Measurements from ENCODE around the gene SMIM43.
"Not testable (repeated sequence)": the region's sequence is repeated elsewhere in the genome, so short reads cannot be mapped to it uniquely, and the experiment has no call there.

Gene SMIM43

DNA sequence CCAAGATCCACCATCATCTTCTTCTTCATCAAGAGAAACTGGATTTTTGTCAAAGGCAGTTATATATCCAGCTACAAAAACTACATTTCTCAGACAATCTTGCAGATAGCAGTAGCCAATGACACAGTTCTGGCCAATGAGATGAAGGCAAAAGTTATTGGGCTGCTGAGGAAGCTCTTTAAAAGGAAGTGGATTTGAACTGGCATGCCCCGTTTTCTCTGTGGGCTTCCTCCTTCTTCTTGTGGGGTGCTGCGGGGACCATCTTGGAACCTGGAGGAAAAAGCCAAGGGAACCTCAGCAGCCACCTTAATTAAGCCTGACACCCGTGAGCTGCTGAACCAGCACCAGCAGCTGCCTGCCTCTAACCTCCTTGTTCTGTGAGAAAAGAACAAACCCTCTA lies 4.8 kb downstream of the SMIM43 start:
- Histone ChIP-seq H3K27me3 (replicated peaks; ENCODE audit: control insufficient read depth, insufficient read depth, low read length) (peaks cover 7% of the 10 kb centered on the region), H3K4me1 (ENCODE audit: control insufficient read depth, insufficient read depth, low read length) (peaks cover 13% of the 10 kb centered on the region), H3K4me3 (ENCODE audit: low read length) (no peak overlapping the region), H3K9ac (ENCODE audit: low read length) (no peak overlapping the region), H3K36me3 (ENCODE audit: control insufficient read depth, insufficient read depth, low read length, severe bottlenecking) (no peaks in the 10 kb centered on the region), H3K9me3 (ENCODE audit: control insufficient read depth, low read length) (no peaks in the 10 kb centered on the region)
- DNase-seq (ENCODE audit: low read depth): no peak

DNA sequence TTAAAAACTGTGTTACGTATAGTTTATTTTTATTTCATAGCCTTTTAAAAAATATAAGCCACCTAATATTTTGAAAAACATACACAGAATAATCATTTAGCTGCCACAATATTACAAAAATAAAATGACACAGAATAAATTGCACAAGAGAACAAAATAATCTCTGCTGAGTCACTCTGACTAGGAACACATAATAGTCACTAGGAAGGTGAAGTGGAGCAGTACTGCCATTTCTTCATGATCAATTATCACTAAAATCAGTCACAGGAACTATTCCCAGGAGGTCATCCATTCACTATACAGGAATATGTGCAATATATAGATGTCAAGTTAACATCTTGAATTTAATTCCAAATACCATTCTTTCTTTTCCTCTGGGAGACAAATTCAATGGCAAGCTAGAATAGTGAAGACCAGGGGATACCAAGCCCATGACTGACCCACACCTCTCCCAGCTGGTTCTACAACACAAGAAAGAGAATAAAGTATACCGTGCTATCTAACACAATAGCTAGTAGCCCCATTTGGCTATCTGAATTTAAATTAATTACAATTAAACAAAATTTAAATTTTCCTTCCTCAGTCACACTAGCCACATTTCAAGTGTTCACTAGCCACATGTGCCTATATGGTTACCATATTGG lies 5.9 kb downstream of the SMIM43 start:
- Histone ChIP-seq H3K9me3 (ENCODE audit: control insufficient read depth, low read length) (no peaks in the 10 kb centered on the region), H3K36me3 (ENCODE audit: control insufficient read depth, insufficient read depth, low read length, severe bottlenecking) (no peaks in the 10 kb centered on the region), H3K4me3 (ENCODE audit: low read length) (peak overlapping the region; percentile 16), H3K9ac (ENCODE audit: low read length) (no peak overlapping the region), H3K4me1 (ENCODE audit: control insufficient read depth, insufficient read depth, low read length) (peaks cover 13% of the 10 kb centered on the region), H3K27me3 (replicated peaks; ENCODE audit: control insufficient read depth, insufficient read depth, low read length) (peaks cover 5% of the 10 kb centered on the region)
- DNase-seq (ENCODE audit: low read depth): peak; percentile 65

DNA sequence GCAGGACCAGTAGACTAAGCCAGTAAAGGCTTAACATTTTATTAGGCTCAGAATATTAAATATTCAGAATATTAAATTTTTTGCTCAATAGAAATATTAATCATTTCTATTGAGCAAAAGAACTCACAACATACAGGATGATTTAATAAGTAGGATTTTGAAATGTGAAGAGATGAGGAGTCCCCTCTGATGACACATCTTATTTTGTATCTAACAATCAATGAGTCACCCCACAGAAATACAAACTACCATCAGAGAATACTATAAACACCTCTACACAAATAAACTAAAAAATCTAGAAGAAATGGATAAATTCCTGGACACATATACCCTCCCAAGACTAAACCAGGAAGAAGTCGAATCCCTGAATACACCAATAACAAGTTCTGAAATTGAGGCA lies 12.8 kb downstream of the SMIM43 start:
- not testable (repeated sequence) for H3K27me3 ChIP-seq (replicated peaks; ENCODE audit: control insufficient read depth, insufficient read depth, low read length); DNase-seq (ENCODE audit: low read depth)

DNA sequence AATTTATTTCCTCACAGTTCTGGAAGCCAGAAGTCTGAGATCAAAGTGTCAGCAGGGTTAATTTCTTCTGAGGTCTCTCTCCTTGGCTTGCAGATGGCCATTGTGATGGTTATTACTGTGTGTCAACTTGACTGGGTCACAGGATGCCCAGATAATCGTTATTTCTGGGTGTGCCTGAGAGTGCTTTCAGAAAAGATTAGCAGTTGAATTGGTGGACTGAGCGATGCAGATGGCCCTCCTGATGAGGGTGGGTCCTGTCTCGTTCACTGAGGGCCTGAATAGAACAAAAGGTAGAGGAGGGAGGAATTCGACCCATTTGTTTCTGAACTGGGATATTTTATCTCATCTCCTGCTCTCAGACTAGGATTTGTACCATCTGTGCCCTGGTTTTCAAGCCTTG lies 15.7 kb downstream of the SMIM43 start:
- Histone ChIP-seq H3K9me3 (ENCODE audit: control insufficient read depth, low read length) (no peaks in the 10 kb centered on the region), H3K4me1 (ENCODE audit: control insufficient read depth, insufficient read depth, low read length) (no peaks in the 10 kb centered on the region), H3K4me3 (ENCODE audit: low read length) (no peak overlapping the region), H3K27me3 (replicated peaks; ENCODE audit: control insufficient read depth, insufficient read depth, low read length) (no peaks in the 10 kb centered on the region), H3K36me3 (ENCODE audit: control insufficient read depth, insufficient read depth, low read length, severe bottlenecking) (no peaks in the 10 kb centered on the region), H3K9ac (ENCODE audit: low read length) (no peak overlapping the region)
- DNase-seq (ENCODE audit: low read depth): no peak

More for the DNA sequence above, 12.8 kb downstream of the SMIM43 start:
- not testable (repeated sequence) for H3K36me3 ChIP-seq (ENCODE audit: control insufficient read depth, insufficient read depth, low read length, severe bottlenecking); H3K9me3 ChIP-seq (ENCODE audit: control insufficient read depth, low read length); H3K4me1 ChIP-seq (ENCODE audit: control insufficient read depth, insufficient read depth, low read length); H3K4me3 ChIP-seq (ENCODE audit: low read length); H3K9ac ChIP-seq (ENCODE audit: low read length)

DNA sequence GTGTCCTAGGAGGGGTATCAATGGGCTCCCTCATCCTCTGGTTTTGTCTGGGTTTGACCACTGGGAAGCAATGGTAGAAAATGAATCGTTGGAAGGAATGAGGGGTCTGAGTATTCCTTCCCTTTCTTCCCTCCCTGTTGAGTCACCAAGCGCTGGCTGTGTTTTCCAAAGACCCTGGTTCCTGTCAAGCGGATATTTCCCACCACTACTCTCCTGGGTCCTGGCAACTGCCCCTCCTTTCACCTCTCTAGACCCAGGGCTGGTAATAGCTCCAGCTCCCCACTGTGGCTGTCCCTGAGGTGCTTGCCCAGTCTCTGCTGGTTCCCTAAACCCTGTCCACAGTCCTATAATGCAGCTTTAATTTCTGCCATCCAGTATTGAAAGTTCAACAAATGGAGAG lies 22.2 kb downstream of the SMIM43 start:
- Histone ChIP-seq H3K4me3 (ENCODE audit: low read length) (no peak overlapping the region), H3K9me3 (ENCODE audit: control insufficient read depth, low read length) (no peaks in the 10 kb centered on the region), H3K4me1 (ENCODE audit: control insufficient read depth, insufficient read depth, low read length) (peaks cover 4% of the 10 kb centered on the region), H3K27me3 (replicated peaks; ENCODE audit: control insufficient read depth, insufficient read depth, low read length) (no peaks in the 10 kb centered on the region), H3K36me3 (ENCODE audit: control insufficient read depth, insufficient read depth, low read length, severe bottlenecking) (no peaks in the 10 kb centered on the region), H3K9ac (ENCODE audit: low read length) (no peak overlapping the region)
- DNase-seq (ENCODE audit: low read depth): no peak

DNA sequence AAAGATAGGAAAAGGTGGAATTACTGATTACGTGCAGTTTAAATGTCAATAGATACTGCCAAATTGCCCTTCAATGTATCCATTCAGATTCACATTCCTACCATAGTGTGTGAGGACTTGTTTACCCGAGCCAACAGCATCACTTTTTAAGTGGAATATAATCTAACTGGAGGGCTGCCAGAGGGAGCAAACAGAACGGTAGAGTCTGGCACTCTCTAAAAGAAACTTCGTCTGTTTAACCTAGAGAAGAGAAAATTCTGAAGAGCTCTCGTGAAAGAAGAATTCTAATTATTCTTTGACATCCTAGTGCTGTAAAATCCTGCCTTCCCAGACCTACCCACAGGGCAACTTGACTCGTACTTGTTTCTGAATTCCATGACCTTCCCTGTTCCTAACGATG lies 23.2 kb downstream of the SMIM43 start:
- Histone ChIP-seq H3K4me1 (ENCODE audit: control insufficient read depth, insufficient read depth, low read length) (peaks cover 4% of the 10 kb centered on the region), H3K9ac (ENCODE audit: low read length) (no peak overlapping the region), H3K36me3 (ENCODE audit: control insufficient read depth, insufficient read depth, low read length, severe bottlenecking) (no peaks in the 10 kb centered on the region), H3K9me3 (ENCODE audit: control insufficient read depth, low read length) (no peaks in the 10 kb centered on the region), H3K27me3 (replicated peaks; ENCODE audit: control insufficient read depth, insufficient read depth, low read length) (no peaks in the 10 kb centered on the region), H3K4me3 (ENCODE audit: low read length) (no peak overlapping the region)
- no peak for DNase-seq (ENCODE audit: low read depth)

DNA sequence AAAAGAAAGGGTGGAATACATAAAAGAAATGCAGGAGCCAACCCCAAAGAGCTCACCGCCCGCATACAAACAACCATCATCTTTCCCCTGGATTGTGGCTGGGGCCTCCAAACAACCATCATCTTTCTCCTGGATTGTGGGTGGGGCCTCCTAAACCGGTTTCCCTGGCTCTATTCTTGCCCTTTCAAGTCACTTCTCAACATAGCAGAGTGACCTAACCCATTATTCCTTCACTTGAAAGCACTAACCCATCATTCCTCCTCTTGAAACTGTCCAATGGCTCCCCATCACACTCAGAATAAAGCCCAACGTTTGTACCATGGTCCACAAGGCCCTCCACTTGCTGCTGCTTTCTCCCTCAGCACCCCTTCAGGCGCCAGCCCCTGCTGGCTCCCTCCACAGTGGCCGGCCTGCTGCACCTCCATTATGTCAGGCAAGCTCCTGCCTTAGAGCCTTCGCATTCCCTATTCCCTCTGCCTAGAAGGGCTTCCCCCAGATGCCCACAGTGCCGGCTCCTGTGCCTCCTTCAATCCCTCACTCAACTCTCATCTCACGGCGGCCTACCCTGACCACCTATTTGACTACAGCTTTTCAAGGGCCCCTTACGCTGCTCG lies 24.1 kb downstream of the SMIM43 start:
- Histone ChIP-seq H3K36me3 (ENCODE audit: control insufficient read depth, insufficient read depth, low read length, severe bottlenecking) (no peaks in the 10 kb centered on the region), H3K4me1 (ENCODE audit: control insufficient read depth, insufficient read depth, low read length) (peaks cover 4% of the 10 kb centered on the region), H3K9me3 (ENCODE audit: control insufficient read depth, low read length) (no peaks in the 10 kb centered on the region), H3K9ac (ENCODE audit: low read length) (no peak overlapping the region), H3K27me3 (replicated peaks; ENCODE audit: control insufficient read depth, insufficient read depth, low read length) (no peaks in the 10 kb centered on the region), H3K4me3 (ENCODE audit: low read length) (no peak overlapping the region)
- no peak for DNase-seq (ENCODE audit: low read depth)

DNA sequence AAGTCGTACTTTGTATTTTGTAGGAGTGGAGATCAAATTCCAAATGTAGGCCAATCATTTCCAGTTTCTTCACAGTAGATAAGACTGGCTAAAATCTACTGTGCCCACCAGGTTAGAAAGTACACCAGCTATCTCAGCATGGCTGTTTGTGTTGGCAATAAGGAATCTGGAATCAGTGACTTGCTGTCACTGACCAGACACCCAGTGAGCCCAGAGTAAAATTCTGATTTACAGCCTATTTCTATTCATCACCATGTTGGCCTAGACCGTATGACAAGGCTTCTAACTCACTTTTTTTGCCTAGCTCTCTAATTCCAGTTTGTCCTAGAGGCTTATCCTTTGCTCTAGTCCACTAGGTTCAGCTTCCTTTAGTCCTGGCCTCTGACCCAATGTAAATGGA lies 25.4 kb downstream of the SMIM43 start:
- H3K27me3 ChIP-seq (replicated peaks; ENCODE audit: control insufficient read depth, insufficient read depth, low read length): no peaks in the 10 kb centered on the region
- no peak overlapping the region for H3K4me3 ChIP-seq (ENCODE audit: low read length)

DNA sequence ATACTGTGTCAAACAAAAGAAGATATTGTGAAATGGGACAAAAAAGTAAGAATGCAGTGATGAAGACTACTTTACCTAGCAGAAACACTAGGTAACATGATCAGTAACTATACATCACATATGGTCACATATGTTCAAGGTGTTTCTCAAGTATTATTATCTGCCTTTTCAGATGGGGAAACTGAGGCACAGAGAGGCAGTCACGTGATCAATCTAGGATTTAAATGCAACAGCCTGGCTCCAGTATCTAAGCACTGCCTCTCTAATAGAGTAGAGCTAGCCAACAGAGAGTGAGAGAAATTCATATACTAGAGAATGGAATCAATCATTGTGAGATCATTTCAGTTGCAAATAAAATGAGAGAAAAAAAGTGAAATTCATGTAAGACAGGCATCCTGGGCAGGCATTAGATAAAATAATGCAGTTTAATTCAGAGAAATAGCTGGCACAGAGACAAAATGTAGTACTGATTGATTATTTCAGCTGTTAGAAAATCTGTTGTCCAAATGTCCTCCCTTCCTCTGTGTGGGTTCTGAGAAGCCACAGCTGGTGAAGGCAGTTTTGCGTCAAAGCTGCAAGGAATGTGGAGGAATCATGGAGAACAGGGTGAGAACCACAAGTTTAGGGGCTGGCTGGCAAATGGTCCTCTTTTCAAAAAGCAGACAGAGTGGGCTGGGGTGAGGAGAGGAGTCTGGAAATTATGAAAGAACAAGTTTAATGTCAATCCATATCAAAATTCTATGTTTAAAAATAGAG lies 26.0 kb downstream of the SMIM43 start:
- Histone ChIP-seq H3K27me3 (replicated peaks; ENCODE audit: control insufficient read depth, insufficient read depth, low read length) (no peaks in the 10 kb centered on the region), H3K4me1 (ENCODE audit: control insufficient read depth, insufficient read depth, low read length) (peaks cover 16% of the 10 kb centered on the region), H3K36me3 (ENCODE audit: control insufficient read depth, insufficient read depth, low read length, severe bottlenecking) (no peaks in the 10 kb centered on the region), H3K4me3 (ENCODE audit: low read length) (no peak overlapping the region), H3K9ac (ENCODE audit: low read length) (no peak overlapping the region), H3K9me3 (ENCODE audit: control insufficient read depth, low read length) (no peaks in the 10 kb centered on the region)
- DNase-seq (ENCODE audit: low read depth): no peak

More for the DNA sequence above, 25.4 kb downstream of the SMIM43 start:
- no peaks in the 10 kb centered on the region for H3K9me3 ChIP-seq (ENCODE audit: control insufficient read depth, low read length)
- no peak overlapping the region for H3K9ac ChIP-seq (ENCODE audit: low read length)
- no peak for DNase-seq (ENCODE audit: low read depth)
- H3K36me3 ChIP-seq (ENCODE audit: control insufficient read depth, insufficient read depth, low read length, severe bottlenecking): no peaks in the 10 kb centered on the region
- peaks cover 9% of the 10 kb centered on the region for H3K4me1 ChIP-seq (ENCODE audit: control insufficient read depth, insufficient read depth, low read length)

DNA sequence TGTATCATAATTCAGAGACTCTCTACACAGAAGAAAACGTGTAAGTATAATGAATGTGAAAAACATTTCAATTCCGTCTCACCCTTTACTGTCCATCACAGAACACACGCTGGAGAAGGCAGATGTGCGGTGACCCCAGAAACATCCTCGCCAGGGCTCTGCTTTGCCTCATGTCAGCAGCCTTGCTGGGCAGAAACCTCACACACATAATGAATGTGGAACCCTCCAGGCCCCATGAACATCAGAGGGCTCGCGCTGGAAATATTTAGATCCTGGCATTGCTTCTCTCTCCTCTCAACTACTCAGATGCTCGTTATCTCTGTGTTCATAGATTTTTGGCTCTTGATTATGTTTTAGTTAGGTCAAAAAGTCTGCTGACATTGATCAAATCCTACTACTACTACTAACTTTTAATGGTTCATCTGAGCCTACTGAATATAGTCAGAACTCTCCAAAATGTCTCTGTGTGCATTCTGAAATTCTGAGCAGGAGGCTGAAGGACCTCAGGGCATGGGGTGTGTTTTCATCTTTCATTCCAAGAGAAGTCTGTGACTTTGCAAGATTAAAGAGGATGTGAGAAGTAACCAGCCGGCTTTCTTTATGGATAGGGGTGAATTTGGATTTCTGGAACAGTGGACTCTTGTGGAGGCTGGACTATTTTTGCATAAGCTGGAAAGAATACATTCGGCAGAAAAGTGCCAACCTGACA lies 27.0 kb downstream of the SMIM43 start:
- peaks cover 18% of the 10 kb centered on the region for H3K4me1 ChIP-seq (ENCODE audit: control insufficient read depth, insufficient read depth, low read length)
- no peaks in the 10 kb centered on the region for H3K9me3 ChIP-seq (ENCODE audit: control insufficient read depth, low read length)

DNA sequence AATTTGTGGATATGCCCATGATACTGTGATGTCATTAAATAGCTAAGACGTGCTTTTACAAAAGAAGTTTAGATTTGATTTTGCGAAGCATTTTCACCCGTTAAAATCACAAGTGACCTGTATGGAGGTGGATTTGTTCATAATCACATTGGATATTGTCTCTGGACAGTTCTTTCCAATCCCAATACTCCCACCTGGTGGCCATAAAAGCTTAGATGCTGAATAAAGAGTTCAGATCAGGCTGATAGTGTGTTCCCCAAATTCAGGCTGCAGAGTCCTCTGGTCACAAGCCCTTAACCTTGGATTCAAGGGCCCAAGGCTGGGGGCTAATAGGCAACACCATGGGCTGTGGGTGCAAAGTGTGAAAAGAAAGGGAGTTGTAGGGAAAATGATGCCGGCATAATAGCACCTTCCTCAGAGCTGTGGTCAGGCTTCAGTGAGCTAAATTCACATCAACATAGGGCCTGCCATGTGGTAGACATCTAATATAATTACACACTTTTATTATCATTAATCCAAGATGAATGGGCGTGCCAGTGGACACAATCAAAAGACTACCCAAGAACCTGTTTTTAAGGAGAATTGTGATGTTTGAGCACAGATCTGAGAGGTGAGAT lies 28.1 kb downstream of the SMIM43 start:
- Histone ChIP-seq H3K4me1 (ENCODE audit: control insufficient read depth, insufficient read depth, low read length) (peaks cover 18% of the 10 kb centered on the region), H3K9ac (ENCODE audit: low read length) (no peak overlapping the region), H3K27me3 (replicated peaks; ENCODE audit: control insufficient read depth, insufficient read depth, low read length) (no peaks in the 10 kb centered on the region), H3K4me3 (ENCODE audit: low read length) (no peak overlapping the region), H3K36me3 (ENCODE audit: control insufficient read depth, insufficient read depth, low read length, severe bottlenecking) (no peaks in the 10 kb centered on the region), H3K9me3 (ENCODE audit: control insufficient read depth, low read length) (no peaks in the 10 kb centered on the region)
- DNase-seq (ENCODE audit: low read depth): peak; percentile 90

More for the DNA sequence above, 27.0 kb downstream of the SMIM43 start:
- Histone ChIP-seq H3K27me3 (replicated peaks; ENCODE audit: control insufficient read depth, insufficient read depth, low read length) (no peaks in the 10 kb centered on the region), H3K9ac (ENCODE audit: low read length) (no peak overlapping the region), H3K4me3 (ENCODE audit: low read length) (no peak overlapping the region), H3K36me3 (ENCODE audit: control insufficient read depth, insufficient read depth, low read length, severe bottlenecking) (no peaks in the 10 kb centered on the region)
- DNase-seq (ENCODE audit: low read depth): no peak

Data from adipocyte (in vitro differentiated cells).